GM13976 (cell line): ENCODE measurements around the gene PIGC.

Source experiments
- DNase-seq: peaks from one replicate; pipeline ENCODE4 v3.0.0; 2012; ENCODE audit warnings: low spot score
- CTCF ChIP-seq: IDR thresholded peaks from 2 replicates; pipeline ENCODE4 v1.5.1; 2012; ENCODE audit warnings: borderline replicate concordance, mild to moderate bottlenecking; ENCODE audit not compliant: insufficient read depth; ENCODE audit errors: extremely low read depth, missing control alignments, control extremely low read depth
- in situ Hi-C: fragments of 300-500 bp; cut with MboI; formaldehyde crosslinking; loops from one replicate; pipeline ENCODE4 v1.12.0; 2022; ENCODE audit warnings: low sequenced_read_pairs, mixed read lengths, inconsistent platforms; ENCODE audit not compliant: unreplicated experiment

The PIGC gene

DNA sequence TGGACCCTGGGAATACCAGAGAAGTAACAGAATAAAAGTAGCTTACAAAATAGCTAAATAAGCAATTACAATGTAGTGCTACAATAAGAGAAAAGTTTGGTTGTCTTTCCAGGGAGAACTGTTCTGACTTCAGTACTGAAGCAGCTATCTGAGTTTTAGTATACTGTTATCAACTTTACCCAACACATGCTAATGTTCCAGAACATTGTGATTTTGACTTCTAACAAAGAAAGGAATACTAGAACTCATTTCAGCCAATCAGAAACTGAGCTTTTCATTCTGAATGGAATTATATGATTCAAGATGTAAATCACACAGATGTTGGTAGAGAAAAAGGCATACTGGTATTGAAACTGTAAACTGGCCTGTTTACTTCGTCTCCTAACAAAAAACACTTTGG lies 23.5 kb downstream of the PIGC start, which contains the start of gene C1orf105:
TSS of gene C1orf105 (plus strand) at position 301 of the 400 bp plus-strand sequence. CDS start 201 bp downstream, outside the sequence.
- DNase-seq, result no peak
- in situ Hi-C loops, result loop anchor here (10.0 kb wide), 1 partner anchor 426 kb away; no protein-coding TSS in a partner anchor
- no peak for TF ChIP-seq CTCF

DNA sequence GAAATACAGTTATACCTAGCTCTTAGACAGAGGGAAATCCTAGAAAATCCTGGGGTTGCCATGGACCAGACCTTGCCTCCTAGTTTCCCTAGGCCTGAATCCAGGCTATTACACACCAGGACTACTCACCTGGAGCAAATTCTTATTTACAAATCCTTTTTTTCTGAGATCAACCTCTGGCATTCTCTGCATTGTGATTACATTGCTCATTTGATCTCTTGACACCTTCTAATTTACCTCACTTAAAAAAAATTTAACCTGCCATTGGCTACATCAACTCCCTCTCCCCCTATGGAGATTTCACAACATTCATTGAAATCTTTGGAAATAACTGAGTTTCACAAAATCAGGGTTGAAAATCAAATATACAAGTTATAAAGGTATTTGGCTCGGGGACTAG lies 26.3 kb downstream of the PIGC start:
- no peak for TF ChIP-seq CTCF
- no peak for DNase-seq
- in situ Hi-C loops, result no loop called here

DNA sequence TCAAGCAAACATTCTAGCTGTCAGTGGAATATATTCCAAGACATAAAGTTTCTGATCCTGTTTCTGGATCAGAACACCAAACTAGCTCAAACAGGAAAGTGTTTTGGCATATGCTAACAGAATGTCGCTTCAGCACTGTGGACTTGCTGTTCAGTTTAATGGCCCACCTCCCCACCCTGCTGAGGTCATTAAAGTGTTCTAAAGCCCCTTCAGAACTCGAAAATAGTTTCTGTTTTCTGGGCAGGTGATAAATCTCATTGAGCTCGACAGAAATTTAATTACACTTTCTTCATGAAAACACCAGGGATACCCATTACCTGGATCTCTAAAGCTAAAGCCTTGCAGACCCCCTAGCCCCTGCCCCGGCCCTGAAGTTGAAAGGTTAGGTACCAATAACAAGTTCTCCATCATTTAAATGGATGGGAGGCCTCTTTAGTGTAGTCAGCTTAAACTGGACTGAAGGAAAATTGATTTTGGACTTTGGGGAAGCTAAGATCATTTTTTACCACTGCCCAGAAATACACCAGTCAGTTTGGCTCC lies 27.3 kb downstream of the PIGC start:
- no peak for TF ChIP-seq CTCF
- in situ Hi-C loops, result no loop called here
- DNase-seq, result no peak

DNA sequence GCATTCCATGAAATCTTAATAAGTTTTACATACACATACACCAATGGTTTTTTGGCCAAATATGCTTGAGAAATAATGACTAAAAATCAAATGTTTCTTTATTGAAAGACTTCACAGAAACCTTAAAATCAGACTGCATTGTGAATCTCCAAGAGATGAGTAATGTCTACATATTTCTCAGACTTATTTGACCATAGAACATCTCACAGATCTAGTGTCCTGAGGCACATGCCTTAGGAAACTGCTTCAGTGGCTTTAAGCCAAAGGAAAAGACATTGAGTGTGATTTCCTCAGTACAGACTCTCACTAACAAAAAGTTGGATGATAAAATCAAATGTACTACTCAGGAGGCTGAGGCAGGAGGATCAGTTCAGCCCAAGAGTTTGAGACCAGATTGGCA lies 29.5 kb downstream of the PIGC start:
- TF ChIP-seq CTCF, result no peak

DNA sequence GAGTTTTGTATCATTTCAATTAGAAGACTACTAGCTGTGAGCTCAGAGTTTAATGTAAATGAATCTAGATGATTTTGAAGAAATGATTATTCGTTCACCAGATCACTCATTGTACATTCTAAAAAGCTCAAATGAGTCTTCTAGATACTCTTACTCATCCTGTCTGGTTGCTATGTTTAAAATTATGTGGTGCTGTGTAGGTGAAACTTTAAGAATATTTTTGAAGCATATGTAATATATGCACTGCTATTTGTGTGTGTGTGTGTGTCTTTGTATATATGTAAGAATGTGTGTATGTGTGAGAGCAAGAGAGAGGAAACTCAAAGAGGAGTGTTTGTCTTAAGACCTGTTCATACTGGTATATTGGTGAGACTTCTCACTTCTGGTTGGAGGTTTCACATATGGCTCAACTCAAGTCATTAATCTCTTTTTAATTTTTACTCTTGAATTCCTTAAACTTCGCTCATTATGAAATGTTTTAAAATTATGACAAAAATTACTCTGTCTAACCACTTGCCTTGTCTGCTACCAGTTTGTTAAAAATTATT lies 32.0 kb downstream of the PIGC start:
- TF ChIP-seq CTCF, result no peak
- no peak for DNase-seq
- in situ Hi-C loops, result no loop called here

More for the DNA sequence above, 29.5 kb downstream of the PIGC start:
- no peak for DNase-seq
- in situ Hi-C loops, result no loop called here

DNA sequence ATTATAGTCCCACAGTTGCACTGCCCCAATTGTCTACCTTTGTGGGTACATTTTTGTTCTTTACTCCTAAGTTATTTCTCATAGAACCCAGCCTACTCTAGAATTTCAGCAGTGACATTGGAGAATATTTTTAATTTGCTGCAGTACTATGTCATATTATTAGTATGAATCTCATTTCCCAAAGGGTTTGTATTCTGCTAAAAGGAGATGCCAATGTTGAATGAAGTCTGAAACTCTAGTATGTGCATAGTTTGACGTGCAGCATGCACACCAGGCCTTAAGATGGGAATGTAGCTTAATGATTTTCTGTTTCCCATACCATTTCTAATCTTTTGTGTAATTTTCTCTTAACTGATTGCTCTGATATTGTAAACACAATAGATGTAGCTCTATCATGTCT lies 33.8 kb downstream of the PIGC start:
- in situ Hi-C loops, result no loop called here
- TF ChIP-seq CTCF, result no peak
- no peak for DNase-seq

GRCh38 chr1:172408958-172409357 lies 34.9 kb downstream of the PIGC start:
- no peak for DNase-seq
- TF ChIP-seq CTCF, result no peak
- in situ Hi-C loops, result no loop called here
